Endothelial cell of umbilical vein (primary cell): ENCODE measurements around the gene CCDC74A. TPM values are rescaled to one million over a fixed set of nuclear protein-coding genes. Genes with fewer than 3 reads are reported as not detected.
"Not testable (repeated sequence)": the region's sequence is repeated elsewhere in the genome, so short reads cannot be mapped to it uniquely, and the experiment has no call there.

ENCODE experiments used
- BruUV-seq: library from RNA; stranded (reverse); fragments of 400-500 nt; replicated peaks from 2 replicates; lab custom pipeline; 2021; lab: Mats Ljungman, UMichigan
- CTCF ChIA-PET: fragments of 300-600, 350-600 bp; sonication (Branson Sonifier 250); formaldehyde crosslinking; loops from one replicate; lab custom pipeline; 2021; ENCODE audit warnings: antibody characterized with exemption, inconsistent platforms; lab: Charles Lee
- POLR2A ChIA-PET: fragments of 300-600, 350-600 bp; sonication (Branson Sonifier 250); formaldehyde crosslinking; loops from one replicate; lab custom pipeline; 2021; ENCODE audit warnings: antibody characterized with exemption, inconsistent platforms; lab: Charles Lee
- DNase-seq: peaks from one replicate; pipeline ENCODE4 v3.0.0-alpha.2; 2011; ENCODE audit warnings: low read depth, low spot score
- FAIRE-seq: peaks from 2 replicates; lab custom pipeline; 2011; peaks lifted over from hg19 to GRCh38; lab: Jason Lieb, UNC
- H2AFZ ChIP-seq: 2 replicates; pipeline ENCODE4 v1.6.0; 2012; ENCODE audit warnings: low read depth, low read length, control low read depth, inconsistent platforms
- H3K27ac ChIP-seq: 2 replicates; pipeline ENCODE4 v1.5.1; 2011; ENCODE audit warnings: low read depth, mild to moderate bottlenecking, control low read depth, low read length, moderate library complexity; ENCODE audit not compliant: insufficient read depth
- H3K27me3 ChIP-seq, 2 experiments: 2 replicates each; pipeline versions ENCODE4 v1.6.0 to v1.6.1; 2011; ENCODE audit warnings: low read length in 2 of 2, mixed read lengths in 1 of 2; ENCODE audit not compliant: control insufficient read depth in 2 of 2, insufficient read depth in 2 of 2
- H3K36me3 ChIP-seq, 2 experiments: 2 replicates in 1 of 2; 3 replicates in 1 of 2; pipeline ENCODE4 v1.5.1; 2011; ENCODE audit warnings: low read length in 2 of 2, mild to moderate bottlenecking in 1 of 2, moderate library complexity in 1 of 2; ENCODE audit not compliant: control insufficient read depth in 2 of 2, insufficient read depth in 2 of 2; ENCODE audit errors: extremely low read depth in 1 of 2
- H3K4me1 ChIP-seq: 3 replicates; pipeline ENCODE4 v1.5.1; 2011; ENCODE audit warnings: mild to moderate bottlenecking, low read length; ENCODE audit not compliant: control insufficient read depth, insufficient read depth; ENCODE audit errors: extremely low read depth
- H3K4me2 ChIP-seq: 2 replicates; pipeline ENCODE4 v1.6.1; 2011; ENCODE audit warnings: low read length, control low read depth, mixed read lengths; ENCODE audit not compliant: insufficient read depth
- H3K4me3 ChIP-seq, 3 experiments: fragments of 200-600 bp in 1 of 3; sonication (generic), shearing (Covaris generic) in 1 of 3; replicated peaks in 1 of 3; 2 replicates each; pipeline ENCODE4 v1.5.1; 2011 to 2016; ENCODE audit warnings: control low read depth in 3 of 3, low read length in 3 of 3, mild to moderate bottlenecking in 2 of 3, inconsistent platforms in 1 of 3, low read depth in 1 of 3, moderate library complexity in 1 of 3; ENCODE audit not compliant: insufficient read depth in 1 of 3
- H3K79me2 ChIP-seq: 2 replicates; pipeline ENCODE4 v1.6.0; 2012; ENCODE audit warnings: low read length, inconsistent platforms; ENCODE audit not compliant: control insufficient read depth, insufficient read depth
- H3K9ac ChIP-seq: replicated peaks from 2 replicates; pipeline ENCODE3; 2011; ENCODE audit warnings: low read length, control low read depth; ENCODE audit not compliant: insufficient read depth; ENCODE audit errors: extremely low read depth
- H3K9me1 ChIP-seq: replicated peaks from 3 replicates; pipeline ENCODE4 v1.6.0; 2011; ENCODE audit warnings: mild to moderate bottlenecking, low read length; ENCODE audit not compliant: control insufficient read depth, insufficient read depth; ENCODE audit errors: extremely low read depth
- H3K9me3 ChIP-seq: replicated peaks from 2 replicates; pipeline ENCODE4 v1.5.1; 2012; ENCODE audit warnings: low read length, inconsistent platforms; ENCODE audit not compliant: control insufficient read depth, insufficient read depth
- H4K20me1 ChIP-seq: replicated peaks from 2 replicates; pipeline ENCODE3; 2011; ENCODE audit warnings: mild to moderate bottlenecking, low read length; ENCODE audit not compliant: control insufficient read depth, insufficient read depth; ENCODE audit errors: extremely low read depth
- dilution Hi-C: fragments of 300-500 bp; cut with MboI; formaldehyde crosslinking; loops from one replicate; pipeline ENCODE4 v1.15.0; 2019; ENCODE audit warnings: low sequenced_read_pairs; ENCODE audit not compliant: extremely low pct_ligation_motif_present
- intact Hi-C: fragments of 100-400 bp; cut with micrococcal nuclease; formaldehyde crosslinking; loops from one replicate; pipeline ENCODE4 v1.10.0; 2022
- polyA plus RNA-seq, 4 experiments: library from polyadenylated mRNA; depleted of rRNA in 3 of 4; stranded (reverse) in 3 of 4; unstranded in 1 of 4; fragments of >200 nt; gene quantifications; 2 replicates each; pipeline versions ENCODE4 v1.2.1 to v1.2.3, GENCODE V29; 2011 to 2012; ENCODE audit warnings: missing spikeins in 1 of 4
- total RNA-seq: library from RNA; stranded (reverse); gene quantifications from 2 replicates; pipeline ENCODE4 v1.2.3, GENCODE V29; 2021

The CCDC74A gene
- total and polyA plus RNA-seq, 2 donors (not counting 3 experiments of a cell fraction or from before 2014, with no cell fraction given): 7.0 to 11.7 TPM

DNA sequence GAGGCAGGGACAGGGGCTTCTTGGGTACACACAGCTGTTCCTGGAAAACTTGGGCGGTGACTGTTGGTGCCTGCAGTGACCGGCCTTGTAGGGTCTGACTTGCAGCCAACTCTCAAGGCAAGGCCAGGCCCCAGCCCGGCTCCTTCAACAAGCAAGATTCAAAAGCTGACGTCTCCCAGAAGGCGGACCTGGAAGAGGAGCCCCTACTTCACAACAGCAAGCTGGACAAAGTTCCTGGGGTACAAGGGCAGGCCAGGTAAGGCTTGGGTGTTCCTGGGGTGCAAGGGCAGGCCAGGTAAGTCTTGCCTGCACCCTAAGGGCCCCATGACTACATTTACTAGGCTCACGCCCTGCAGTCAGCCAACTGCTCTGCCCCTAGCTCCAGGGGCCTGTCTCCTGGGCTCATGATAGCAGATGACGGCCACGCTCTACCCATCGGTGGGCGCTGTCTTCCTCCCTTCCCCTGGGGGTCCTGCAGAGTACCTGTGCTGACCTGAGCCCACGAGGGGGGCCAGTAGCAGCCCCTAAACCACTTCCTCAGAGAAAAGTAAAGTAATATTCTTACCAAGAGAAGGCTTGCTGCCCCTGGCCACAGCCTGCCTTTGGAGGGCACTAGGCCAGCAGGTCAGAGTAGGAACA lies 4.0 kb downstream of the CCDC74A start:
- H3K9me1 ChIP-seq, H3K4me2 ChIP-seq, H3K27me3 ChIP-seq, intact Hi-C loops, H3K36me3 ChIP-seq, CTCF ChIA-PET, H3K27ac ChIP-seq, DNase-seq, H3K79me2 ChIP-seq, H3K9me3 ChIP-seq, BruUV-seq, H2AFZ ChIP-seq, POLR2A ChIA-PET, H3K9ac ChIP-seq, H4K20me1 ChIP-seq, FAIRE-seq, H3K4me3 ChIP-seq, H3K4me1 ChIP-seq, dilution Hi-C loops: not testable (repeated sequence)

DNA sequence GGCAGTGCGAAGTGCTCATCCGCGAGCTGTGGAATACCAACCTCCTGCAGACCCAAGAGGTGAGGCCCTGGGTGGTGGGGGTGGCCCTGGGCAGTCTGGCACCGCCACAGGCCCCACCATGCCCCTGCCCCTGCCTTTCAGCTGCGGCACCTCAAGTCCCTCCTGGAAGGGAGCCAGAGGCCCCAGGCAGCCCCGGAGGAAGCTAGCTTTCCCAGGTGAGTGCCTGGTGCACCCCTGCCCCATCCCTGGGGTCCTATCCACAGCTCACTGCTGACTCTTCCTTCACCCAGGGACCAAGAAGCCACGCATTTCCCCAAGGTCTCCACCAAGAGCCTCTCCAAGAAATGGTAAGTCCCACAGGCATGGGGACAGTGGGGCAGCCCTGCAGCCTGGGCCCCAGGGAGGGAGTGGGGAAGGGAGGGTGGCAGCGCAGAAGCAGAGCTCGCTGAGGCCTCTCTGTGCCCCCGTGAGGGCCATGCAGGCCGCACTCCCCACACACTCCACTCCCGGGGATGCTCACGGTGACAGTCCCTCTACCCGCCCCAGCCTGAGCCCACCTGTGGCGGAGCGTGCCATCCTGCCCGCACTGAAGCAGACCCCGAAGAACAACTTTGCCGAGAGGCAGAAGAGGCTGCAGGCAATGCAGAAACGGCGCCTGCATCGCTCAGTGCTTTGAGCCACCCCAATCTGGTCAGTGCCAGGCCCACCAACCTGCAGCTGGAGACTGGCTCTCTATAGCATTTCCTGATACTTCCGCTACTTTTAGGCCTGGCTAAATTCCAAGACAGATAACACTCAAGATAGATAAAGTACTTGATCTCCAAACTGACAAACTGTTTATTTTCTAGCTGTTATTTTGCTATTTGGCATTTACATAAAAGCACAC lies 5.3 kb downstream of the CCDC74A start:
- H3K4me2 ChIP-seq, POLR2A ChIA-PET, H3K9me1 ChIP-seq, H3K36me3 ChIP-seq, H3K4me1 ChIP-seq, FAIRE-seq, H3K27ac ChIP-seq, H3K79me2 ChIP-seq, H3K27me3 ChIP-seq, H2AFZ ChIP-seq, H3K4me3 ChIP-seq, BruUV-seq, dilution Hi-C loops, H4K20me1 ChIP-seq, CTCF ChIA-PET, intact Hi-C loops, DNase-seq, H3K9ac ChIP-seq, H3K9me3 ChIP-seq: not testable (repeated sequence)

GRCh38 chr2:131533609-131534316 lies 6.1 kb downstream of the CCDC74A start:
- H3K4me1 ChIP-seq, H3K4me2 ChIP-seq, intact Hi-C loops, H3K9me3 ChIP-seq, H2AFZ ChIP-seq, H3K9me1 ChIP-seq, H3K9ac ChIP-seq, H4K20me1 ChIP-seq, H3K79me2 ChIP-seq, POLR2A ChIA-PET, H3K27me3 ChIP-seq, FAIRE-seq, DNase-seq, H3K27ac ChIP-seq, BruUV-seq, H3K4me3 ChIP-seq, dilution Hi-C loops, H3K36me3 ChIP-seq, CTCF ChIA-PET: not testable (repeated sequence)

DNA sequence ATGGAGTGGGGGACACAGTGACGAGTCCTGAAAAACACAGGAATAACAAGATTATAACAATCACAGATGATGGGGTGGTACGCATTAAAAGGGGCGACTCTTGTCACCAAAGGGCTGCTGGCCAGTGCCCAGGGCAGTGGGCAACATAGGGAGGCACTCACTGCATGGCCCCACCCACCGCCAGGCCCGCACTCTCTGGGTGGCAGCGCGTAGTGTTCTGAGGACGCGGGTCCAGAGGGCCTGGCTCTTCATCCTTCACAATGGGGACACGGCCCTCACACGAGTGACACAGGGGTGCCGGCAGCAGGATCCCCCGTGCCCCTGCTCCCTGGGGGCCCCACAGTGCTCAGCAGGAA lies 6.6 kb downstream of the CCDC74A start:
- intact Hi-C loops, POLR2A ChIA-PET, CTCF ChIA-PET, H3K9me3 ChIP-seq, H3K36me3 ChIP-seq, H3K4me3 ChIP-seq, H2AFZ ChIP-seq, DNase-seq, dilution Hi-C loops, FAIRE-seq, H3K9me1 ChIP-seq, H3K4me2 ChIP-seq, H3K27ac ChIP-seq, H3K4me1 ChIP-seq, H3K27me3 ChIP-seq, H4K20me1 ChIP-seq, H3K9ac ChIP-seq, BruUV-seq, H3K79me2 ChIP-seq: not testable (repeated sequence)
